ENCODE measurements around the gene OR13C9. TPM values are rescaled to one million over a fixed set of nuclear protein-coding genes. Genes with fewer than 3 reads are reported as not detected.

OR13C9 gene
- total RNA-seq, 2 experiments from 2014 or later = not detected

DNA sequence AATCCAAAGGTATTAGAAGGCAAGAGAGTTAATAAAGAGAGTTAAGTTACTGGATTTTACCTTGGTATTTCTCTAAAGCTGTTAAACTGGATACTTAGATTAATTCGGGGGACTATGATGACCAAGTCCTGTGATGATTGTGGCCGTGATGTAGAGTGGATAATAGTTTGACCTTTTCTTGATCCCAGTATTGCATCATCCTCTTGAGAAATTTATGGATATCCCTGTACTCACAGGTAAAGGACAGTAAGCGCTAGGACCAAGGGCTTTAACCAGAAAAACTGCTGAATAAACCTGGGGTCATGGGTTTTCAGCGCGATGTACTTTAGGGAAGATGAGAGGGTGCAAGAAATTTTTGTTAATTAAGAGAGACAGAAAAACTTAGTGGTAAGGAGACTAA, 40.7 kb downstream of the OR13C9 start:
- intact Hi-C loops (cut with DNase I, micrococcal nuclease) = no loop called here
- Mint-ChIP-seq H3K4me3 (no peak overlapping the region), H3K27ac (no peak overlapping the region), H3K27me3 (peaks cover 5% of the 10 kb centered on the region), H3K4me1 (ENCODE audit: low read depth) (no peaks in the 10 kb centered on the region), H3K36me3 (ENCODE audit: low read depth) (no peaks in the 10 kb centered on the region), H3K9me3 (peaks cover 13% of the 10 kb centered on the region)
- Histone ChIP-seq H3K27me3 (ENCODE audit: control insufficient read depth in 1 of 2, insufficient read depth in 2 of 2, low read length in 2 of 2) (no peaks in the 10 kb centered on the region), H3K27ac (ENCODE audit: low read depth in 1 of 2, low read length in 2 of 2) (no peak overlapping the region), H3K9me3 (ENCODE audit: control insufficient read depth in 1 of 2, insufficient read depth in 1 of 2, low read length in 2 of 2) (peaks cover 0 to 3% of the 10 kb centered on the region in 2 experiments), H3K4me1 (ENCODE audit: insufficient read depth, low read length) (no peaks in the 10 kb centered on the region), H3K4me3 (ENCODE audit: low read length) (no peak overlapping the region), H3K36me3 (ENCODE audit: insufficient read depth, low read length) (no peaks in the 10 kb centered on the region)
- POLR2A ChIA-PET = no interaction called here
- TF ChIP-seq, protein P1, sequence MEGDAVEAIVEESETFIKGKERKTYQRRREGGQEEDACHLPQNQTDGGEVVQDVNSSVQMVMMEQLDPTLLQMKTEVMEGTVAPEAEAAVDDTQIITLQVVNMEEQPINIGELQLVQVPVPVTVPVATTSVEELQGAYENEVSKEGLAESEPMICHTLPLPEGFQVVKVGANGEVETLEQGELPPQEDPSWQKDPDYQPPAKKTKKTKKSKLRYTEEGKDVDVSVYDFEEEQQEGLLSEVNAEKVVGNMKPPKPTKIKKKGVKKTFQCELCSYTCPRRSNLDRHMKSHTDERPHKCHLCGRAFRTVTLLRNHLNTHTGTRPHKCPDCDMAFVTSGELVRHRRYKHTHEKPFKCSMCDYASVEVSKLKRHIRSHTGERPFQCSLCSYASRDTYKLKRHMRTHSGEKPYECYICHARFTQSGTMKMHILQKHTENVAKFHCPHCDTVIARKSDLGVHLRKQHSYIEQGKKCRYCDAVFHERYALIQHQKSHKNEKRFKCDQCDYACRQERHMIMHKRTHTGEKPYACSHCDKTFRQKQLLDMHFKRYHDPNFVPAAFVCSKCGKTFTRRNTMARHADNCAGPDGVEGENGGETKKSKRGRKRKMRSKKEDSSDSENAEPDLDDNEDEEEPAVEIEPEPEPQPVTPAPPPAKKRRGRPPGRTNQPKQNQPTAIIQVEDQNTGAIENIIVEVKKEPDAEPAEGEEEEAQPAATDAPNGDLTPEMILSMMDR (IDR thresholded peaks at IDR 0.05) = no peak
- DNase-seq = no peak
- CTCF ChIA-PET = no interaction called here
- ATAC-seq (ENCODE audit: poor library complexity) = no peak

DNA sequence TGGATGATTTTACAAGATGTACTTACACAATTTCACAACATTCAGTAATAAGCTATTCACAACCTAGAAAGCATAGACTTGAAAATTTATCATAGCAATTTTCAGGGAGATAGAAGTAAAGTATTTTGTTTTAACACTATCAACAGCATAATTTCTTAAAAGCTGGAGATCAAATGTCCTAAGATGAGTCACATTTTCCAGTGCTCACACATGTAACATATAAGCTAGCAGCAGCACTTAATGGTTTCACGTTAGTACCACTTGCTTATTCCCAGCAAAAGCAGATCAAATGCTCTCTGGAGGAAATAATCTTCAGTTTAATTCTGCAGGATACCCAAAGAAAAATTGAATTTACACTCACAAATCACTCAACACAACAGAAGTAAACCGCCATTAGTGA, 42.5 kb downstream of the OR13C9 start:
- Mint-ChIP-seq H3K9me3 (peaks cover 18% of the 10 kb centered on the region), H3K4me3 (no peak overlapping the region), H3K4me1 (ENCODE audit: low read depth) (no peaks in the 10 kb centered on the region), H3K27ac (no peak overlapping the region), H3K27me3 (no peaks in the 10 kb centered on the region), H3K36me3 (ENCODE audit: low read depth) (no peaks in the 10 kb centered on the region)
- Histone ChIP-seq H3K4me3 (ENCODE audit: low read length) (no peak overlapping the region), H3K27me3 (ENCODE audit: control insufficient read depth in 1 of 2, insufficient read depth in 2 of 2, low read length in 2 of 2) (no peaks in the 10 kb centered on the region), H3K4me1 (ENCODE audit: insufficient read depth, low read length) (no peaks in the 10 kb centered on the region), H3K36me3 (ENCODE audit: insufficient read depth, low read length) (no peaks in the 10 kb centered on the region), H3K27ac (ENCODE audit: low read depth in 1 of 2, low read length in 2 of 2) (no peak overlapping the region), H3K9me3 (ENCODE audit: control insufficient read depth in 1 of 2, insufficient read depth in 1 of 2, low read length in 2 of 2) (peaks cover 0 to 3% of the 10 kb centered on the region in 2 experiments)
- TF ChIP-seq, protein P1 (IDR thresholded peaks at IDR 0.05) = no peak
- intact Hi-C loops (cut with DNase I, micrococcal nuclease) = no loop called here
- no peak for DNase-seq
- ChIA-PET CTCF (no interaction called here), POLR2A (no interaction called here)
- no peak for ATAC-seq (ENCODE audit: poor library complexity)

DNA sequence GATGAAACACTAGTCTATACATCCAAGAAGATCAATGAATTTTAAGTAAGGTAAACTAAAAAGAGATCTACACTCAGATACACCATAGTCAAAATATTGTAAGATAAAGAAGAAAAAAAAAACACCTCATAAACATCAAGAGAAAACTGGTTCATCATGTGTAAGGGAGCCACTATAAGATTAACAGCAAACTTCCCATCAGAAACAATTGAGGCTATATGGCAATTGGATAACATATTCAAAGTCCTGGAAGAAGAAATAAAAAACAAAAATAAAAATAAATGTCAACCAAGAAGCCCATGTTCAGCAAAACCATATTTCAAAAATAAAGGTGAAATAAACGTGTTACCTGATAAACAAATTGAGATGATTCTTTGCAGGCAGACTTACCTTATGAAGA, 45.4 kb downstream of the OR13C9 start:
- Mint-ChIP-seq H3K4me3 (no peak overlapping the region), H3K27ac (no peak overlapping the region), H3K36me3 (ENCODE audit: low read depth) (no peaks in the 10 kb centered on the region), H3K9me3 (peaks cover 18% of the 10 kb centered on the region), H3K27me3 (no peaks in the 10 kb centered on the region), H3K4me1 (ENCODE audit: low read depth) (no peaks in the 10 kb centered on the region)
- Histone ChIP-seq H3K36me3 (ENCODE audit: insufficient read depth, low read length) (no peaks in the 10 kb centered on the region), H3K4me3 (ENCODE audit: low read length) (no peak overlapping the region), H3K9me3 (ENCODE audit: control insufficient read depth in 1 of 2, insufficient read depth in 1 of 2, low read length in 2 of 2) (peaks cover 3 to 5% of the 10 kb centered on the region in 2 experiments), H3K27me3 (ENCODE audit: control insufficient read depth in 1 of 2, insufficient read depth in 2 of 2, low read length in 2 of 2) (no peaks in the 10 kb centered on the region), H3K27ac (ENCODE audit: low read depth in 1 of 2, low read length in 2 of 2) (no peak overlapping the region), H3K4me1 (ENCODE audit: insufficient read depth, low read length) (no peaks in the 10 kb centered on the region)
- CTCF ChIA-PET = no interaction called here
- intact Hi-C loops (cut with DNase I, micrococcal nuclease) = no loop called here
- no peak for ATAC-seq (ENCODE audit: poor library complexity)
- no peak for DNase-seq
- TF ChIP-seq, protein P1 (IDR thresholded peaks at IDR 0.05) = no peak
- POLR2A ChIA-PET = no interaction called here

Data from CD4-positive, alpha-beta T cell (primary cell).